ENCODE results near the gene REX1BD.
A peak's percentile ranks its signal among the peaks of the same experiment; 100 is the strongest.

- TF ChIP-seq CTCF (IDR thresholded peaks at IDR 0.05) (no peak), POLR2A (IDR thresholded peaks at IDR 0.05) (peak; percentile 58)
These were observed 48.5 kb downstream of the REX1BD start, which contains the start of gene KLHL26 for GRCh38 chr19:18636969-18637629.

All from right lobe of liver (tissue), 4 donors.